A673 (cell line): ENCODE measurements around the gene OPRL1. TPM values are rescaled to one million over a fixed set of nuclear protein-coding genes. Genes with fewer than 3 reads are reported as not detected.

Experiments
- BruUV-seq: library from RNA; stranded (reverse); fragments of 400-500 nt; replicated peaks from 2 replicates; lab custom pipeline; 2021; lab: Mats Ljungman, UMichigan
- CTCF ChIA-PET: fragments of 300-600 bp; sonication (Branson Sonifier 250); formaldehyde crosslinking; loops from one replicate; lab custom pipeline; 2022; ENCODE audit warnings: antibody characterized with exemption; lab: Charles Lee
- POLR2A ChIA-PET: fragments of 300-600 bp; sonication (Branson Sonifier 250); formaldehyde crosslinking; loops from one replicate; lab custom pipeline; 2022; ENCODE audit warnings: antibody characterized with exemption; ENCODE audit not compliant: low non-redundant PET; lab: Charles Lee
- DNase-seq: peaks from one replicate; pipeline ENCODE4 v3.0.0-alpha.2; 2015; ENCODE audit warnings: low spot score
- H3K27ac ChIP-seq: fragments of 200-600 bp; sonication (generic); 2 replicates; pipeline ENCODE4 v1.5.1; 2016; ENCODE audit warnings: mixed run types, low read depth, mild to moderate bottlenecking, mixed read lengths, antibody characterized with exemption, low read length; ENCODE audit not compliant: poor library complexity, severe bottlenecking
- H3K27me3 ChIP-seq: fragments of 200-600 bp; sonication (generic); replicated peaks from 2 replicates; pipeline ENCODE4 v1.6.1; 2017; ENCODE audit warnings: mixed run types, low read depth, mild to moderate bottlenecking, mixed read lengths, antibody characterized with exemption, low read length; ENCODE audit not compliant: insufficient read depth, poor library complexity
- H3K36me3 ChIP-seq: fragments of 200-600 bp; sonication (generic); 2 replicates; pipeline ENCODE4 v1.6.1; 2016; ENCODE audit warnings: mixed run types, mild to moderate bottlenecking, mixed read lengths, antibody characterized with exemption, low read length; ENCODE audit not compliant: insufficient read depth, poor library complexity, severe bottlenecking
- H3K4me1 ChIP-seq: fragments of 200-600 bp; sonication (generic); 2 replicates; pipeline ENCODE4 v1.6.1; 2017; ENCODE audit warnings: mixed run types, mild to moderate bottlenecking, mixed read lengths, antibody characterized with exemption, low read length; ENCODE audit not compliant: insufficient read depth, poor library complexity, severe bottlenecking
- H3K4me3 ChIP-seq: fragments of 200-600 bp; sonication (generic); 2 replicates; pipeline ENCODE4 v1.5.1; 2016; ENCODE audit warnings: low read depth, mixed run types, mild to moderate bottlenecking, mixed read lengths, low read length; ENCODE audit not compliant: poor library complexity, severe bottlenecking
- H3K9me3 ChIP-seq: fragments of 200-600 bp; sonication (generic); 2 replicates; pipeline ENCODE4 v1.6.1; 2016; ENCODE audit warnings: mixed run types, low read depth, mild to moderate bottlenecking, mixed read lengths, antibody characterized with exemption, low read length; ENCODE audit not compliant: poor library complexity, severe bottlenecking
- CTCF ChIP-seq: fragments of 300-800, 200-600 bp; sonication (generic); conservative IDR thresholded peaks from 2 replicates; pipeline ENCODE4 v1.5.1; 2017; ENCODE audit warnings: low read depth, mild to moderate bottlenecking, antibody characterized with exemption, low read length, moderate library complexity, mixed read lengths
- EZH2 ChIP-seq: fragments of 200-600 bp; sonication (generic); IDR thresholded peaks from 2 replicates; pipeline ENCODE4 v1.6.1; 2017; ENCODE audit warnings: borderline replicate concordance, low read depth, mild to moderate bottlenecking, mixed read lengths, antibody characterized with exemption, low read length; ENCODE audit not compliant: poor library complexity, severe bottlenecking
- intact Hi-C: fragments of 100-400 bp; cut with micrococcal nuclease; formaldehyde crosslinking; loops from one replicate; pipeline ENCODE4 v1.10.0; 2022; ENCODE audit not compliant: unreplicated experiment
- total RNA-seq: library from RNA; stranded (reverse); gene quantifications from 2 replicates; pipeline ENCODE4 v1.2.3, GENCODE V29; 2021

The OPRL1 gene
- total RNA-seq, 1 experiment from 2014 or later = 0.32 TPM

- no peak for TF ChIP-seq CTCF
- TF ChIP-seq EZH2 = peak; percentile 8
- BruUV-seq = no TSS peak
- H3K4me1 ChIP-seq = peaks cover 17% of the 10 kb centered on the region
- no peak overlapping the region for H3K27ac ChIP-seq
- POLR2A ChIA-PET = no interaction called here
- DNase-seq = no peak
- H3K4me3 ChIP-seq = no peak overlapping the region
- no peaks in the 10 kb centered on the region for H3K9me3 ChIP-seq
- intact Hi-C loops = no loop called here
- peaks cover 50% of the 10 kb centered on the region for H3K27me3 ChIP-seq
- no peaks in the 10 kb centered on the region for H3K36me3 ChIP-seq
- CTCF ChIA-PET = no interaction called here
These were observed 42.2 kb upstream of the OPRL1 start for GRCh38 chr20:64037498-64038213.

GRCh38 chr20:64038224-64038564 is 41.7 kb upstream of the OPRL1 start:
- BruUV-seq = no TSS peak
- intact Hi-C loops = no loop called here
- no peaks in the 10 kb centered on the region for H3K9me3 ChIP-seq
- CTCF ChIA-PET = interaction anchor here (0.6 kb wide), 1 partner anchor 82 kb away, joined by 3 read pairs; no protein-coding TSS in a partner anchor
- H3K4me1 ChIP-seq = peaks cover 17% of the 10 kb centered on the region
- no peak for TF ChIP-seq CTCF
- no peak for TF ChIP-seq EZH2
- peak overlapping the region; percentile 46 for H3K4me3 ChIP-seq
- no peaks in the 10 kb centered on the region for H3K36me3 ChIP-seq
- H3K27me3 ChIP-seq = peaks cover 50% of the 10 kb centered on the region
- DNase-seq = no peak
- POLR2A ChIA-PET = no interaction called here
- H3K27ac ChIP-seq = no peak overlapping the region

GRCh38 chr20:64038565-64039292 is 41.2 kb upstream of the OPRL1 start:
- BruUV-seq = no TSS peak
- H3K27ac ChIP-seq = no peak overlapping the region

More at GRCh38 chr20:64038565-64039292, 41.2 kb upstream of the OPRL1 start:
- DNase-seq = peak; percentile 68
- ChIA-PET CTCF (interaction anchor here (0.6 kb wide), 1 partner anchor 82 kb away, joined by 3 read pairs; no protein-coding TSS in a partner anchor), POLR2A (no interaction called here)
- peaks cover 50% of the 10 kb centered on the region for H3K27me3 ChIP-seq
- no peaks in the 10 kb centered on the region for H3K9me3 ChIP-seq
- intact Hi-C loops = no loop called here
- H3K36me3 ChIP-seq = no peaks in the 10 kb centered on the region
- peak overlapping the region; percentile 46 for H3K4me3 ChIP-seq
- no peak for TF ChIP-seq EZH2
- peak; percentile 77 for TF ChIP-seq CTCF
- H3K4me1 ChIP-seq = peaks cover 17% of the 10 kb centered on the region
